ENCODE data around the gene ELAVL3. TPM values are rescaled to one million over a fixed set of nuclear protein-coding genes. Genes with fewer than 3 reads are reported as not detected.
"Not testable (repeated sequence)": the region's sequence is repeated elsewhere in the genome, so short reads cannot be mapped to it uniquely, and the experiment has no call there.

ELAVL3 gene
- polyA plus RNA-seq, 1 donor = not detected

- no peak for DNase-seq
Observed at GRCh38 chr19:11486661-11487503, 6.0 kb upstream of the ELAVL3 start.

GRCh38 chr19:11485245-11485837 is 4.5 kb upstream of the ELAVL3 start:
- DNase-seq = no peak

- DNase-seq = no peak
Observed at GRCh38 chr19:11483366-11484111, 2.7 kb upstream of the ELAVL3 start.

- peak; percentile 84 for DNase-seq
Observed at GRCh38 chr19:11482384-11483050, 1.7 kb upstream of the ELAVL3 start.

- peak; percentile 44 for DNase-seq
Observed at GRCh38 chr19:11481534-11482383, 913 bp upstream of the ELAVL3 start.

GRCh38 chr19:11479898-11480714 is 740 bp downstream of the ELAVL3 start:
- no peak for DNase-seq

- no peak for DNase-seq
Observed at GRCh38 chr19:11479090-11479897, 1.6 kb downstream of the ELAVL3 start.

- no peak for DNase-seq
Observed at GRCh38 chr19:11478167-11479089, 2.4 kb downstream of the ELAVL3 start.

- DNase-seq = no peak
Observed at GRCh38 chr19:11475861-11476260, 5.0 kb downstream of the ELAVL3 start.

- DNase-seq = not testable (repeated sequence)
Observed at GRCh38 chr19:11475343-11475742, 5.5 kb downstream of the ELAVL3 start.

- no peak for DNase-seq
Observed at GRCh38 chr19:11473725-11474124, 7.1 kb downstream of the ELAVL3 start.

GRCh38 chr19:11468266-11468845 is 12.5 kb downstream of the ELAVL3 start:
- not testable (repeated sequence) for DNase-seq

GRCh38 chr19:11465600-11465999 is 15.2 kb downstream of the ELAVL3 start:
- DNase-seq = no peak

- no peak for DNase-seq
Observed at GRCh38 chr19:11464333-11465265, 16.2 kb downstream of the ELAVL3 start.

- DNase-seq = no peak
Observed at GRCh38 chr19:11463391-11463790, 17.5 kb downstream of the ELAVL3 start.

- no peak for DNase-seq
Observed at GRCh38 chr19:11461453-11461852, 19.4 kb downstream of the ELAVL3 start.

- DNase-seq = no peak
Observed at GRCh38 chr19:11460207-11460606, 20.6 kb downstream of the ELAVL3 start.
